HG03095 (cell line): ENCODE data around the gene GC.
A peak's percentile ranks its signal among the peaks of the same experiment; 100 is the strongest.
"Not testable (repeated sequence)": the region's sequence is repeated elsewhere in the genome, so short reads cannot be mapped to it uniquely, and the experiment has no call there.

ENCODE experiments used
- ATAC-seq: cut with Tn5 transposase; IDR thresholded peaks from one replicate; pipeline ENCODE4 v1.9.1; 2021; ENCODE audit warnings: moderate library complexity; ENCODE audit not compliant: unreplicated experiment

Gene GC

DNA sequence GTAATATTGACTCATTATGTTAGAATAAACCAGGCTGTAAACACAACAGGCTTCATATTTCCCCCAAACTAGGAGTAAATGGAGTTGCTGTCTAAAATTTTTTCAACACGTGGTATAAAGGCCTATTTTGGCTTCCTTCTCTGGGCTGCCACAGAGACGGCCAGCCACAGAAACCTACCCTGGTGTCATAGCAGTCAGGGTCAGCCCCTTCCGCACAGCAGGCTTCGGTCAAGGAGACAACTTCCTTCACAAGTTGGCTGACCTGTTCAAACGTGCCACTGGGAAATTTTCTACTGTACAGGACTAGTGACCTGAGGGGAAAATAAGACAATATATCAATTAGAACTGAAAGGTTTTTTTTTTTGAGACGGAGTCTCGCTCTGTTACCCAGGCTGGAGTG lies 15.8 kb downstream of the GC start:
- no peak for ATAC-seq

GRCh38 chr4:71765821-71766383 lies 18.0 kb downstream of the GC start:
- ATAC-seq: no peak

DNA sequence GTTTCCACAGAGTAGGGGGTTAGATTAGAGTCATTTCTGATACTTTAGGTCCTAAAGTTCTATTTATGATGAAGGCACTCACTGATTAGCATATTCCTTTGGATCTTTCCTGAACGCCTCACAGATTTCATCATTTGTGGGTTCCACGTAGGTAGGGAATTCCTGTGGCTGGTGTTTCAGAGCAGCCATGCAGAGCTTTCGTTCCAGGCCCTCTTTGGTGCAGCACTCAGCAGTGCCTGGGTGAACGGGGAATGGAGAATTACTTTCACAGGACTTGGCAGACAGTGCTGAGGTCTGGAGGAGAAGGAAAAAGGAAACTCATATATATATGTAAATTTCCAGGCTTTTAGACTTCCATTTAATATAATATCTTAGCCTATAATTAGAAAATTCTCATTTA lies 18.5 kb downstream of the GC start:
- ATAC-seq: no peak

GRCh38 chr4:71752383-71753042 lies 31.4 kb downstream of the GC start:
- ATAC-seq: no peak

DNA sequence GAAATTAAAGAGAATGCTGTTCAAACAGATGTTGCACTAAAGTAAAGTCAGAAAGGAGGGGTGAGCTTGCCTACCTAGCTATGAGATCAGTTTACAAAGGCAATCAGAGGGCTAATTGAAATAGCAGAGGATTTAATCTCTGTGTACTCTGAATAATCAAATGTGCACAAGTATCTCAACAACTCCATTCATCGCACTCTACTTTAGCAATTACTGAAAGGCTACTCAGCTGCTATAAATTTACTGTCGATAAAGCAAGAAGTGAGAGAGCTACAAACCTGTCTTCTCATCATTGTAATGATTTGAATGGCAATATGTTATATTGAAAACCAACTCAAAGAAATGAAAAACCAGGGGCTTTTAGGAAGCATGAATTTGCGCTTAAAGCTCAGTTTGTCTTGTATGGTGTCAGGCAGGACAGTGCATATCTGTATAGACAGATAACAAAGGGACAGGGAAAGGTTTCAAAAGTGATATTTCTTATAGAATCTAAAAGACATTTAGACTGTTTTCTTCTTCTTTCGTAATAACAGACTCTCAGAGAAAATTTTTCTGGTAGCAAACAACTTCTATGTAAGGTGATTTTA lies 34.8 kb downstream of the GC start:
- ATAC-seq: no peak

GRCh38 chr4:71746379-71746778 lies 37.5 kb downstream of the GC start:
- no peak for ATAC-seq

GRCh38 chr4:71738782-71739181 lies 45.1 kb downstream of the GC start:
- not testable (repeated sequence) for ATAC-seq

DNA sequence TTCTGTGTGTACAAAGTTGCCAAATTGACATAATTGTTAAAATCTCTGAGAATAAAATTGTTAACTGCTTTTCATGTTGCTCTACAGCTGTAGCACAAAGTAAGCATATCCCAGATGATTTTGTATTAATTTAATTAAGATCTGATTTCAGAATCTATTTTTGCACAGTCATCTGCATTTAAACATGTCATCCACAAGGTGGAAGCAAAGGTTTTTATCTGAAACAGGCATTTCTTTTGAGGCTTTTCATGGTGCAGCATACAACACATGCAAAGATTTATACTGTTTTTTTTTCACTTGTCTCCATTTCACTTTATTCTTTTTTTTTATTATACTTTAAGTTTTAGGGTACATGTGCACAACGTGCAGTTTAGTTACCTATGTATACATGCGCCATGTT lies 51.2 kb downstream of the GC start:
- ATAC-seq: no peak

- no peak for ATAC-seq
These were observed 51.8 kb downstream of the GC start for GRCh38 chr4:71732066-71732465.

DNA sequence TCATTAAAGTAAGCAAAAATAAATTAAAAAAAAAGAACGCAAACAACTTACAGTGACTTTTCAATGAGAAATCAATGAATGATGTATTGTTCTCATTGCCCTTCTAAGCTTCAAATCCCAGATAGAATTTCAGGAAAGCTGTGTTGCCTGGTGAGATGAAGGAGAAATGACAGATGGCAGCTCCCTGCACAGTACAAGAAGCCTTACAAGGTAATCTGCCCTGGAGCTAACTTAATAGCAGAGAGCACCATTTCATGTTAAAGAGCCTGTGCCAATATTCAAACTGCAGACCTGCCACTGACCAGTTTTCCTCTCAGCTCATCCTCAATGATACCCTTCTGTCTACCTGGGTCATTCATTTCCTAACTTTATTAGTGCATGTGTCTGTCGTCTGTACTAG lies 54.0 kb downstream of the GC start:
- no peak for ATAC-seq

GRCh38 chr4:71713611-71714203 lies 70.2 kb downstream of the GC start:
- peak; percentile 60 for ATAC-seq

DNA sequence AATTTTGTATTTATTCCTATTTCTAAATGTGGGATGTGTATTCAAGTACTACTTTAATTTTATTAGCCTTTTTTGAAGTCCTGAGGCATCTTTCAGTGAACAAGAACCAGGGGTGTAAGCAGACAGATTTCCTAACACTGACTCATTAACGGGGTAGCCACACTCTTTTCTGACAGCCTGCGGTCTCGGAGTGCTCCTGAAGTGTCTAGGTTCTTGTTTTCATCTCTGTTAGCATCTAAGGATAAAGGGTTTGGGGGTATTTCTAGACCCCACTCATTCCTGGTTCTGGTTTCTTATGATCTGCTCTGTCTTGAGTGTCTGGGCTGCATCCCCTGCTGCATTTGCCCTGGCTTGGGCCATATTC lies 71.9 kb downstream of the GC start:
- no peak for ATAC-seq

DNA sequence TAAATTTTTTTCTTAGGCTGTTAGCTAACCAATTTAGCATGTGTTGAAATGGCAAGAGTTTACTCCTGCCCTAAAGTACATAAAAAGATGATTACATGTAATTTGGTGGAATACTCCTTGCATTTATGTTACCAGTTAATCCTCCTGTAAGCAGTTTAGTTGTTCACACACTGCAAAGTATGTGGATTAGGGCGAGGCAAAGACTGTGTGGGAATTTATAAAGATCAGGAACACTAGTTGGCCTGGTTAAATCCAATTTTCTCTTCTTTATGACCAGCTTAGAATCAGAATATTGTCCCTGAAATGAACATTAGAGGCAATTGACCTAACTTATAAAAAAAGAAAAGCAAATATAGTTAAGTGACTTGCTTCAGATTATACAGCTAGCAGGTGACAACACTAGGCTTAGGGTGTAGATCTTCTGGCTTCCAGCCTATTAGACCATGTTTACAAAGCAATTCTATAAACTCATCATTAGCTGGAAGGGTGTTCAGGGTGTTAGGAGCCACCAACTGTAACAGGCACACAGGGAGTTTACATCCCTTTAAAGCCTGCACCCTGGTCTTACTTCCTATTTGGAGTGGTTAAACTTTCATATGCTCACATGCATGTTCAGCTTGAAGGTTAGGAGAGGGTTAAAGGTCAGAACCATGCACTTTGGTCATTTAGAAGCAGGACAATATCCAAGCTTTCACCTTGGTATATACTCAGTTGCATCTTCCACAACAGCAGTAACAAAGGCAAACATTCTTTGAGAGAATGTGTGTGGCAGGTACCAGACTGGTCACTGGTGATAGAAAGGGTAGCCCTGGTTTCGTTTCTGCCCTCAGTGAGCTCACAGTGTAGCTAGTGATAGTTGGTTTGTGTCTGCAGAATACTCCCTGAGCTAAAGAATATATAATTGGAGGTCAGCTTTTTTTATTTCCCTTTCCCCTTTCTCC lies 72.6 kb downstream of the GC start:
- no peak for ATAC-seq

GRCh38 chr4:71709961-71710360 lies 73.9 kb downstream of the GC start:
- no peak for ATAC-seq

DNA sequence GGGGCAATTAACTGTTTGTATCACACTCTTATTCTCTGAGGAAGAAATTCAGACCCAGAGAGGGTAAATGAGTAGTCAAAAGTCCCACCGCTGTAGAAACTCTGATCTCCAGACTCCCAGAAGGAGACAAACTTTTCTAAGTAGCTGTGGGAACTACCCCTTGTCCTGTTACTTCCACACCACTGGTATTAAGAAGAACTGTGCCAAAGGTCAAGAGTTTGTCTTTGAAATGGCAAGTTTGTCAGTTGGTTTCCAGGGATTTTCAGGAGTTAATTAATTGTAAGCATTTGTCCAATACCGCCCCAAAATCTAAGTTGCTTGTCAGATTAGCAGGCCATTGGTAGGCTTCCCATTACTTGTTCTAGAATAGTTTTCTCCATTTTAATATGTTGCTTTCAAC lies 85.7 kb downstream of the GC start:
- ATAC-seq: no peak

DNA sequence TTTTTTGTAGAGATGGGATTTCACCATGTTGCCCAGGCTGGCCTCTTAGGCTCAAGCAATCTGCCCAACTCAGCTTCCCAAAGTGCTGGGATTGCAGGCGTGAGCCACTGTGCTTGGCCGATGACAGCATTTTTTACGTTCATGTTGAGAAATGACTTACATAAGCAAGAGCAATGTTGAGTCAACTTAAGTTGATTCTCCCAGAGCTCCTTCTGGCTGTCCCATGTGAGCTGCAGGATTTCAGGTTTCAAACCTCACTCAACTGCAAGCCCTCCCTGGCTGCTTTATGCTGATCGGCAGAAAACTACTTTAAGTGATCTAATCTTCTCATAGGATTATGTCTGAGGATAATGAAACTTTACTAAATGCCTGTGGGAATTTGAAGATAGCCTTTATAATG lies 86.8 kb downstream of the GC start:
- ATAC-seq: no peak

DNA sequence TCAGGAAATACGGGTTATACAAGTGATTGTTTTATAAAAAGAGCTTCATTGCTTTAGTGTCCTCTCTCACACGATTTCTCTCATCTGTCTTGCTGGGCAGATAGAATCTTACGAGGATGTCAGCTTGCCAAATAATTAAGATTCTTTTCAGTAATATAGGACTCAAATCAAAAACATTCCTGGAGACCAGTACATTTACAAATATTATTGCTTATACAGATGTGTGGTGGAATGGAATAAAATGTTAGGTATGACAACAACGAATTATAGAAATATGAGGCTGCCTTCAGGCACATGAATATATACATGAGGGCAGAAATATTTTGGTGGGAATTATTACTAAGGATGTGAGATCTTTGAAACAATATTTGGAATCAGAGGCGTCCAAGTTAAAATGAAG lies 88.9 kb downstream of the GC start:
- ATAC-seq: no peak

DNA sequence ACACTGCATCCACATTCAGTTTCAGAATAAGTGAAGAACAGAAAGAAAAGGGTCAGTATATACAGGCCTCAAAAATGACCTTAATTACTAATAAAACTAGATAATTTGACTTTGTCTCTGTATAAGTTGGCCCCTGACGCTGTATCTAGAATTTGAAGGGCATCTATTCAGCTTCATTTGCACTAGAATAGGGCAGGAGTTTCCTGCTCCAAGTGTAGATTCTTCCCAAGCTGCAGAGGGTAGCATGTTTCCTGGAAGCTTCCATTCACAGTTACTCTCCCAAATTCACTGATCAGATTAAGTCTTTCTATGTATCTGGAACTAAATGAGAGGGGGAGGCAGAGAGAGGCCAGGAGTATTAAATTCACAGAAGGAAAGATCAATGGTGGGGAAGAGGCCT lies 90.9 kb downstream of the GC start:
- no peak for ATAC-seq

DNA sequence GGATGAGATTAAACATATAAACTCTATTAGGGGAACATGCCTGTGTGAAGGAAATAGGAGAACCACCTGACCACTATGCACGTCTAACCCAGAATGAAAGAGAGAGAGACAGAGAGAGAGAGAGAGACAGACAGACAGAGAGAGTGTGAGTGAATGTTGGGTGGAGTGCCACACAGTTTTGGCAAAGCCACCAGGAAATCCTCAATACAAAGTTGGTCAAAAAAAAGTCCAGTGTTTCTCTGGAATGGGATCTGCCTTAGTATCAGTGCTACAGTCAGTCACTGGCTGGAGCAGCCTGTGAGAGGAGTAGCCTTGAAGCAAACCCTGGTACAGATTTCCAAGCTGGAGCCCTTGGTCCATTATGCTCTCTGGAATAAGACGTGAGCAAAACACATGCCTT lies 91.7 kb downstream of the GC start:
- ATAC-seq: no peak
